T-cell (primary cell): ENCODE data around the gene LHFPL2. TPM values are rescaled to one million over a fixed set of nuclear protein-coding genes. Genes with fewer than 3 reads are reported as not detected.

Experiments used
- ATAC-seq, 4 experiments: fragments of 200-7000 bp in 3 of 4; fragments of 150-1000 bp in 1 of 4; cut with Tn5 transposase; replicated peaks in 1 of 4; 1 replicate in 3 of 4; 2 replicates in 1 of 4; pipeline ENCODE4 v1.10.0; 2021; ENCODE audit warnings: moderate library complexity in 3 of 4, mild to moderate bottlenecking in 2 of 4, moderate number of reproducible peaks in 1 of 4
- CTCF ChIA-PET, 2 donors: fragments of 300-600 bp; sonication (Branson Sonifier 250); formaldehyde crosslinking; loops; one replicate each; lab custom pipeline; 2022; ENCODE audit warnings: antibody characterized with exemption in 2 of 2; lab: Charles Lee
- POLR2A ChIA-PET, 2 donors: fragments of 300-600 bp; sonication (Branson Sonifier 250); formaldehyde crosslinking; loops; one replicate each; lab custom pipeline; 2022; ENCODE audit warnings: antibody characterized with exemption in 2 of 2; lab: Charles Lee
- DNase-seq, 35 experiments: peaks; one replicate each; pipeline versions ENCODE4 v3.0.0 to v3.0.0-alpha.2; 2013 to 2023
- H3K27ac ChIP-seq: one replicate; pipeline ENCODE4 v1.5.1; 2013; ENCODE audit warnings: low read length
- H3K27me3 ChIP-seq, 2 experiments: replicated peaks in 1 of 2; 1 replicate in 1 of 2; 2 replicates in 1 of 2; pipeline versions ENCODE4 v1.6.1 to v1.7.0; 2013; ENCODE audit warnings: low read length in 1 of 2, mixed read lengths in 1 of 2; ENCODE audit not compliant: control insufficient read depth in 2 of 2, insufficient read depth in 2 of 2; ENCODE audit errors: extremely low read depth in 1 of 2
- H3K36me3 ChIP-seq, 2 donors: 1 replicate in 1 of 2; 2 replicates in 1 of 2; pipeline versions ENCODE4 v1.6.1 to v1.7.0; 2013; ENCODE audit warnings: low read length in 1 of 2; ENCODE audit not compliant: control insufficient read depth in 2 of 2, insufficient read depth in 1 of 2; ENCODE audit errors: extremely low read depth in 1 of 2
- H3K4me1 ChIP-seq, 2 experiments: 1 replicate in 1 of 2; 2 replicates in 1 of 2; pipeline versions ENCODE4 v1.6.1 to v1.7.0; 2013; ENCODE audit warnings: low read length in 2 of 2, mixed read lengths in 1 of 2; ENCODE audit not compliant: insufficient read depth in 2 of 2, control insufficient read depth in 1 of 2; ENCODE audit errors: extremely low read depth in 1 of 2
- H3K4me3 ChIP-seq, 2 donors: 1 replicate in 1 of 2; 2 replicates in 1 of 2; pipeline versions ENCODE4 v1.5.1 to v1.7.0; 2013; ENCODE audit warnings: mild to moderate bottlenecking in 2 of 2, low read length in 1 of 2, moderate library complexity in 1 of 2; ENCODE audit not compliant: control insufficient read depth in 1 of 2; ENCODE audit errors: extremely low read depth in 1 of 2
- H3K9me3 ChIP-seq: 2 replicates; pipeline ENCODE4 v1.7.0; 2013
- H3K27ac Mint-ChIP-seq, 2 donors: one replicate each; pipeline ENCODE4 v1.8.0; 2020 to 2021; ENCODE audit warnings: mild to moderate bottlenecking in 2 of 2, mixed read lengths in 2 of 2
- H3K27me3 Mint-ChIP-seq, 2 donors: one replicate each; pipeline ENCODE4 v1.8.0; 2021 to 2022; ENCODE audit warnings: mixed read lengths in 2 of 2
- H3K36me3 Mint-ChIP-seq: one replicate; pipeline ENCODE4 v1.8.0; 2021; ENCODE audit warnings: mixed read lengths
- H3K4me1 Mint-ChIP-seq, 3 donors: one replicate each; pipeline ENCODE4 v1.8.0; 2020 to 2022; ENCODE audit warnings: mixed read lengths in 3 of 3, mild to moderate bottlenecking in 1 of 3
- H3K4me3 Mint-ChIP-seq, 3 donors: one replicate each; pipeline ENCODE4 v1.8.0; 2020 to 2022; ENCODE audit warnings: mild to moderate bottlenecking in 3 of 3, mixed read lengths in 3 of 3, moderate library complexity in 3 of 3
- H3K9me3 Mint-ChIP-seq, 3 donors: one replicate each; pipeline ENCODE4 v1.8.0; 2020 to 2022; ENCODE audit warnings: mixed read lengths in 3 of 3
- WGBS: methylation state at CpG from one replicate; pipeline ENCODE4 v1.1.5; 2013; ENCODE audit warnings: missing lambda C conversion rate; ENCODE audit not compliant: insufficient coverage; 5-methylcytosine and 5-hydroxymethylcytosine counted together
- total RNA-seq, 35 experiments: library from RNA in 6 of 35; stranded (reverse) in 6 of 35; fragments of 120-200 nt in 1 of 35; gene quantifications; one replicate each; pipeline versions ENCODE4 v1.2.1 to v1.2.4 and lab custom pipeline; 2013 to 2026

Gene LHFPL2
- total RNA-seq, 5 donors from 2014 or later (not counting 1 experiment from before 2014, with no cell fraction given): 0.19 to 1.9 (median 0.82) TPM

- no peaks in the 10 kb centered on the region for H3K9me3 ChIP-seq
- Mint-ChIP-seq H3K4me3 (no peak overlapping the region), H3K27ac (no peak overlapping the region), H3K36me3 (no peaks in the 10 kb centered on the region), H3K9me3 (no peaks in the 10 kb centered on the region), H3K4me1 (peaks cover 0 to 4% (median 3%) of the 10 kb centered on the region in 3 donors), H3K27me3 (peaks cover 9 to 20% of the 10 kb centered on the region in 2 donors)
- H3K36me3 ChIP-seq: no peaks in the 10 kb centered on the region
- WGBS: no CpG with 5 or more reads among the region's 1 CpG
- H3K27me3 ChIP-seq: peaks cover 0 to 8% of the 10 kb centered on the region in 2 experiments
- H3K27ac ChIP-seq: no peak overlapping the region
- DNase-seq (no peak), ATAC-seq (no peak)
- ChIA-PET CTCF (no interaction called here), POLR2A (no interaction called here)
- peaks cover 0 to 2% of the 10 kb centered on the region in 2 experiments for H3K4me1 ChIP-seq
- H3K4me3 ChIP-seq: no peak overlapping the region
Observed at GRCh38 chr5:78555870-78556269, 92.7 kb downstream of the LHFPL2 start.

- Mint-ChIP-seq H3K27me3 (peaks cover 9 to 17% of the 10 kb centered on the region in 2 donors), H3K27ac (no peak overlapping the region), H3K9me3 (no peaks in the 10 kb centered on the region), H3K36me3 (no peaks in the 10 kb centered on the region), H3K4me3 (no peak overlapping the region), H3K4me1 (peaks cover 0 to 4% (median 3%) of the 10 kb centered on the region in 3 donors)
- no peak for DNase-seq
- 90% methylated on average over 2 of the region's 3 CpGs for WGBS
- ChIA-PET CTCF (interaction anchor here in 1 of 2 donors (0.5 kb wide), 1 partner anchor 364 kb away, joined by 3 read pairs; no protein-coding TSS in a partner anchor), POLR2A (no interaction called here)
- ATAC-seq: no peak
- Histone ChIP-seq H3K4me3 (no peak overlapping the region), H3K27me3 (peaks cover 0 to 8% of the 10 kb centered on the region in 2 experiments), H3K27ac (no peak overlapping the region), H3K4me1 (peaks cover 0 to 2% of the 10 kb centered on the region in 2 experiments), H3K36me3 (no peaks in the 10 kb centered on the region), H3K9me3 (no peaks in the 10 kb centered on the region)
Observed at GRCh38 chr5:78554670-78555069, 93.9 kb downstream of the LHFPL2 start.

GRCh38 chr5:78553580-78554353, 94.8 kb downstream of the LHFPL2 start:
- no peaks in the 10 kb centered on the region for H3K36me3 Mint-ChIP-seq
- H3K4me3 ChIP-seq: no peak overlapping the region
- 93% methylated on average over 8 of the region's 14 CpGs for WGBS
- ATAC-seq (no peak), DNase-seq (no peak)
- CTCF ChIA-PET: no interaction called here
- H3K36me3 ChIP-seq: no peaks in the 10 kb centered on the region
- peaks cover 0 to 2% of the 10 kb centered on the region in 2 experiments for H3K4me1 ChIP-seq
- no peak overlapping the region for H3K27ac ChIP-seq
- peaks cover 0 to 4% (median 3%) of the 10 kb centered on the region in 3 donors for H3K4me1 Mint-ChIP-seq
- peaks cover 9 to 13% of the 10 kb centered on the region in 2 donors for H3K27me3 Mint-ChIP-seq
- POLR2A ChIA-PET: no interaction called here
- H3K9me3 Mint-ChIP-seq: no peaks in the 10 kb centered on the region
- H3K4me3 Mint-ChIP-seq: no peak overlapping the region
- no peaks in the 10 kb centered on the region for H3K9me3 ChIP-seq
- H3K27me3 ChIP-seq: peaks cover 0 to 6% of the 10 kb centered on the region in 2 experiments
- no peak overlapping the region for H3K27ac Mint-ChIP-seq

GRCh38 chr5:78552729-78553342, 95.7 kb downstream of the LHFPL2 start:
- Mint-ChIP-seq H3K27ac (no peak overlapping the region), H3K27me3 (peaks cover 9 to 11% of the 10 kb centered on the region in 2 donors), H3K4me1 (peaks cover 0 to 4% (median 3%) of the 10 kb centered on the region in 3 donors), H3K36me3 (no peaks in the 10 kb centered on the region), H3K9me3 (no peaks in the 10 kb centered on the region), H3K4me3 (no peak overlapping the region)
- ChIA-PET CTCF (no interaction called here), POLR2A (no interaction called here)
- Histone ChIP-seq H3K36me3 (no peaks in the 10 kb centered on the region), H3K9me3 (no peaks in the 10 kb centered on the region), H3K4me1 (peaks cover 0 to 2% of the 10 kb centered on the region in 2 experiments), H3K27me3 (peaks cover 0 to 5% of the 10 kb centered on the region in 2 experiments), H3K4me3 (no peak overlapping the region), H3K27ac (no peak overlapping the region)
- no peak for DNase-seq
- 66% methylated on average over 9 of the region's 12 CpGs for WGBS
- ATAC-seq: no peak

- H3K9me3 Mint-ChIP-seq: no peaks in the 10 kb centered on the region
- no peaks in the 10 kb centered on the region for H3K36me3 ChIP-seq
- H3K9me3 ChIP-seq: no peaks in the 10 kb centered on the region
- H3K4me1 Mint-ChIP-seq: peaks cover 0 to 4% (median 3%) of the 10 kb centered on the region in 3 donors
- H3K27ac Mint-ChIP-seq: no peak overlapping the region
- peaks cover 0 to 4% of the 10 kb centered on the region in 2 experiments for H3K27me3 ChIP-seq
- H3K36me3 Mint-ChIP-seq: no peaks in the 10 kb centered on the region
- ChIA-PET POLR2A (no interaction called here), CTCF (no interaction called here)
- WGBS: no CpG with 5 or more reads among the region's 2 CpGs
- no peak for ATAC-seq
- DNase-seq: no peak
- no peak overlapping the region for H3K27ac ChIP-seq
- peaks cover 9 to 11% of the 10 kb centered on the region in 2 donors for H3K27me3 Mint-ChIP-seq
- H3K4me3 Mint-ChIP-seq: no peak overlapping the region
- H3K4me3 ChIP-seq: no peak overlapping the region
- H3K4me1 ChIP-seq: peaks cover 0 to 2% of the 10 kb centered on the region in 2 experiments
Observed at GRCh38 chr5:78550891-78551290, 97.7 kb downstream of the LHFPL2 start.

- no peak for DNase-seq
- no peak overlapping the region for H3K4me3 Mint-ChIP-seq
- Histone ChIP-seq H3K9me3 (no peaks in the 10 kb centered on the region), H3K36me3 (no peaks in the 10 kb centered on the region), H3K27ac (no peak overlapping the region), H3K27me3 (no peaks in the 10 kb centered on the region), H3K4me1 (peaks cover 0 to 2% of the 10 kb centered on the region in 2 experiments), H3K4me3 (no peak overlapping the region)
- H3K4me1 Mint-ChIP-seq: peaks cover 0 to 4% (median 3%) of the 10 kb centered on the region in 3 donors
- POLR2A ChIA-PET: no interaction called here
- no peak for ATAC-seq
- WGBS: 53% methylated on average over 4 of the region's 5 CpGs
- CTCF ChIA-PET: no interaction called here
- no peaks in the 10 kb centered on the region for H3K36me3 Mint-ChIP-seq
- peaks cover 3% of the 10 kb centered on the region in 2 donors for H3K27me3 Mint-ChIP-seq
- H3K27ac Mint-ChIP-seq: no peak overlapping the region
- H3K9me3 Mint-ChIP-seq: no peaks in the 10 kb centered on the region
Observed at GRCh38 chr5:78549043-78549442, 99.5 kb downstream of the LHFPL2 start.
